ENCODE results near the gene CLUH. TPM values are rescaled to one million over a fixed set of nuclear protein-coding genes. Genes with fewer than 3 reads are reported as not detected.

Gene CLUH
- total RNA-seq, 1 donor from 2014 or later, result 39.1 TPM

DNA sequence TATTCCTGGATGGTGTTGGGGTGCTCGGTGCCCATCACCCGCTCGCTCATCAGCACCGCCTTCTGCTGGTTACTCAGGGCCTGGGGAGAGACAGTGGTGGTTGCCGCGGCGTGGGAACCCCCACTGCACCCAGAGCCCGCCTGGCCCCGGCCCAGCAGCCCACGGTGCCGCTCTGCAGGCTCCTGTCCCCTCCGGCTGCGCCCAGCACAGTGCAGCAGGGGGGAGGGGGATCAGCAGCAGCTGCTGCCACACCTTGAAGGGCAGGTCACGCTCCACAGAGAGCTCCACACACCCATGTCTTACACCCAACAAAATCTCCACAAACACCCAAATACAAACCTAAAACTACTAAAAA, 18.8 kb downstream of the CLUH start:
- Mint-ChIP-seq H3K4me3 (ENCODE audit: unreplicated experiment) (no peak overlapping the region), H3K36me3 (ENCODE audit: unreplicated experiment) (no peaks in the 10 kb centered on the region), H3K27ac (ENCODE audit: unreplicated experiment) (no peak overlapping the region), H3K4me1 (ENCODE audit: low read depth, unreplicated experiment) (peaks cover 14% of the 10 kb centered on the region), H3K9me3 (ENCODE audit: unreplicated experiment) (peaks cover 24% of the 10 kb centered on the region), H3K27me3 (ENCODE audit: unreplicated experiment) (peaks cover 14% of the 10 kb centered on the region)
- TF ChIP-seq, protein P1, sequence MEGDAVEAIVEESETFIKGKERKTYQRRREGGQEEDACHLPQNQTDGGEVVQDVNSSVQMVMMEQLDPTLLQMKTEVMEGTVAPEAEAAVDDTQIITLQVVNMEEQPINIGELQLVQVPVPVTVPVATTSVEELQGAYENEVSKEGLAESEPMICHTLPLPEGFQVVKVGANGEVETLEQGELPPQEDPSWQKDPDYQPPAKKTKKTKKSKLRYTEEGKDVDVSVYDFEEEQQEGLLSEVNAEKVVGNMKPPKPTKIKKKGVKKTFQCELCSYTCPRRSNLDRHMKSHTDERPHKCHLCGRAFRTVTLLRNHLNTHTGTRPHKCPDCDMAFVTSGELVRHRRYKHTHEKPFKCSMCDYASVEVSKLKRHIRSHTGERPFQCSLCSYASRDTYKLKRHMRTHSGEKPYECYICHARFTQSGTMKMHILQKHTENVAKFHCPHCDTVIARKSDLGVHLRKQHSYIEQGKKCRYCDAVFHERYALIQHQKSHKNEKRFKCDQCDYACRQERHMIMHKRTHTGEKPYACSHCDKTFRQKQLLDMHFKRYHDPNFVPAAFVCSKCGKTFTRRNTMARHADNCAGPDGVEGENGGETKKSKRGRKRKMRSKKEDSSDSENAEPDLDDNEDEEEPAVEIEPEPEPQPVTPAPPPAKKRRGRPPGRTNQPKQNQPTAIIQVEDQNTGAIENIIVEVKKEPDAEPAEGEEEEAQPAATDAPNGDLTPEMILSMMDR (IDR thresholded peaks at IDR 0.05; ENCODE audit: partially characterized antibody, unreplicated experiment), result no peak
- DNase-seq, result no peak

DNA sequence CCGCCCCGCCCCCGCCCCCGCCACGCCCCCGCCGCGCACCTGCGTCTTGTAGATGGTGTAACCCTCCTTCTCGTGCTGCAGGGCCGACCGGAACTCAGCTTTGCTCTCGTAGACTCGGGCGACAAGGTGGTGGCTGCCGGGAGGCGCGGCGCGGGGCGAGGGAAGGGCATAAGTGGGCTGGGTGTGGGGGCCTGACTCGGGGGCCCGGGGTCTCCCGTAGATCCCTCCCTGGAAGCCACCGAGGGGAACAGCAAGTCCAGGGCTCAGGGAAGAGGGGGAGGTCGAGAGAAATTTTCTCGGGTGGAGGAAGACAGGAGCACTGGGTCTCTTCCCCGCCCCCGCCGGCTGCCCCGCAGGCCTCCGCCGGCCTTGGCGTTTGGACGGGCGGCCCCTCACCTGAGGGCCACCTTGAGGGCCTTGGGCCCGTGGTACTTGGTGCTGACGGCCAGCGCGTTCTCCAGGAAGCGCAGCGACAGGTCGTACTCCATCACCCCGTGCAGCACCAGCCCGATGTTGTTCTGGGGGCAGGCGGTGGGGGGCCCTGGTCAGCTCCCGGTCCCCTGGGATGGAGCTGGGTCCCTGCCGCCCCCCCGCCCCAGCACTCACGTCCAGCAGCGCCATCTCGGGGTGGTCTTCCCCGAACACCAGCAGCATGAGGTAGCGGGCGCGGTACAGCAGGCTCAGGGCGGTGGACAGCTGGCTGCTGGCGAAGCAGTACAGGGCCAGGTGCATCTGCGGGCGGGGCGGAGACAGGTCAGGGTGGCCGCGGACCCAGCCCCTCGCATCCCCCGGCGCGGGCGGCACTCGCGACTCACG, 19.4 kb downstream of the CLUH start:
- peaks cover 24% of the 10 kb centered on the region for H3K9me3 Mint-ChIP-seq (ENCODE audit: unreplicated experiment)
- peaks cover 17% of the 10 kb centered on the region for H3K27me3 Mint-ChIP-seq (ENCODE audit: unreplicated experiment)
- TF ChIP-seq, protein P1 (IDR thresholded peaks at IDR 0.05; ENCODE audit: partially characterized antibody, unreplicated experiment), result no peak
- no peak for DNase-seq
- no peak overlapping the region for H3K27ac Mint-ChIP-seq (ENCODE audit: unreplicated experiment)
- no peak overlapping the region for H3K4me3 Mint-ChIP-seq (ENCODE audit: unreplicated experiment)
- H3K36me3 Mint-ChIP-seq (ENCODE audit: unreplicated experiment), result no peaks in the 10 kb centered on the region
- H3K4me1 Mint-ChIP-seq (ENCODE audit: low read depth, unreplicated experiment), result peaks cover 17% of the 10 kb centered on the region

DNA sequence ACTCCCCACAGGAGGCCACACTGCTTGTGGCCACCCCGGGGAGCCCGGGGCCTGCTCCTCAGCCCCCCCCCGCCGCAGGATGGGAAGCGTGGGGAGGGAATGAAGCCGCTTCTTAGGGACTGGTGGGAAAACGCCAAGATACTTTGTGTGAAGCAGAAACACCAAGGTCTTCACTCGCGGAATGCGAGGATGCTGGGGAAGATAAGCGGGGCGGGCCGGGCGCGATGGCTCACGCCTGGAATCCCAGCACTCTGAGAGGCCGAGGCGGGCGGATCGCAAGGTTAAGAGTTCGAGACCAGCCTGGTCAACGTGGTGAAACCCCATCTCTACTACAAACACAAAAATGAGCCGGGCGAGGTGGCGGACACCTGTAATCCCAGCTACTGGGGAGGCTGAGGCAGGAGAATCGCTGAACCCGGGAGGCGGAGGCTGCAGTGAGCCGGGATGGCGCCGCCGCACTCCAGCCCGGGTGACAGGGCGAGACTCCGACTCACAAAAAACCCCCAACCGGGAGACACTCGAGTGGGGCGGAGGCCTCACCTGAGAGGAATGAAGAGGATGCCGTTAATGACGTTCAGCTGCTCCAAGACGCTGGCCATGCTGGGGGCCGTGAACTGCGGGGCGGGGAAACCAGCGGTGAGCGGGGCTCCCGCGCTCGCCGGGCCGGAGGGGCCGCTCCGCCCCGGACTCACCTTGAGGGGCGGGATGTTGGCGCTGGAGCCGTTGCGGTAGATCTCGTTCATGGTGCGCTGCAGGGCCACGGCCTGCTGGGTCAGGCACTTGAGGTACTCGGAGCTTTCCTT, 20.3 kb downstream of the CLUH start:
- TF ChIP-seq, protein P1 (IDR thresholded peaks at IDR 0.05; ENCODE audit: partially characterized antibody, unreplicated experiment), result no peak
- H3K9me3 Mint-ChIP-seq (ENCODE audit: unreplicated experiment), result peaks cover 21% of the 10 kb centered on the region
- H3K4me3 Mint-ChIP-seq (ENCODE audit: unreplicated experiment), result no peak overlapping the region
- H3K36me3 Mint-ChIP-seq (ENCODE audit: unreplicated experiment), result no peaks in the 10 kb centered on the region
- DNase-seq, result no peak
- H3K27me3 Mint-ChIP-seq (ENCODE audit: unreplicated experiment), result peaks cover 17% of the 10 kb centered on the region
- no peak overlapping the region for H3K27ac Mint-ChIP-seq (ENCODE audit: unreplicated experiment)
- peaks cover 17% of the 10 kb centered on the region for H3K4me1 Mint-ChIP-seq (ENCODE audit: low read depth, unreplicated experiment)

DNA sequence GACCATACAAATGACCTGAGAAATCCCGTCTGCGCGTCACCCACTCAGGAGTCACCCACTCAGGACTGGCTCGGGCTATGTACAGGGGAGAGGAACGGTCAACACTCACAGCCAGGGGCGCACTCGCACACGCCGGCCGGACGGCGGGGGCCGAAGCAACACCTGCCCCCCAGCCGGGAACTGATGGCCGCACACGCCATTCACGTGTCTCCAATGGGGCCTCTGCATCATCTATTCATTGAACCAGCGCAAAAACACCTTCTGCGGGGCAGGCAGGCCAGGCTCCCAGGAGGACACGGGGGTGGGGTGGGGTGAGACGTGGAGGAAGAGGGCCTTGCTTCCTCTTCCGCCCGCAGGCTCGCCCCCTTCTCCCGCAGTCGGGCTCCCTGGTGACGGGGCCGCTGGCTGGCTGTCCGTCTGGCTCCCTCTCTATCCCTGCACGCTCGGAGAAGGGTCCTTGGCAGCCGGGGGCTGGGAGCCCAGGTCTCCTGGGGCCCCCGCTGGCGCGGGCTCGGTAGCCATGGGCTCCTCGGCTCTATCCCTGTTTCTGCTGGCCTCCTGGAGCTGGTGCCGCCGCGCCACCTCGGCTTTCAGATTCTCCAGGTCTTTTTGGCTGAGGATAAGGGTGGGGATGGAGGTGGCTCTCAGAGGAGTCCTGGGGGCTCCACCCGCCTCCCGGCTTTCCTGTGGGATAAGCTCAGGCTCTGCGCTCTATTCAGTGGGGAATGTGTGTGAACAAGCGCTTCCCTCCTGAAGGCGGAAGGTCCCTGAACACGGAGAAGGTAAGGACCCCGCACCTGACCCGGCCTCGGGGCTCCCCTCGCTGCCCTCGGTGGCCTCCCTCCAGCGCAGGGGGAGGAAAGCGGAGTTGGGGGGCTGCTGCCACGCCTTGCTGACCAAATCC, 21.1 kb downstream of the CLUH start:
- TF ChIP-seq, protein P1 (IDR thresholded peaks at IDR 0.05; ENCODE audit: partially characterized antibody, unreplicated experiment), result no peak
- Mint-ChIP-seq H3K4me1 (ENCODE audit: low read depth, unreplicated experiment) (peaks cover 18% of the 10 kb centered on the region), H3K4me3 (ENCODE audit: unreplicated experiment) (no peak overlapping the region), H3K27ac (ENCODE audit: unreplicated experiment) (no peak overlapping the region), H3K9me3 (ENCODE audit: unreplicated experiment) (peaks cover 21% of the 10 kb centered on the region), H3K27me3 (ENCODE audit: unreplicated experiment) (peaks cover 18% of the 10 kb centered on the region), H3K36me3 (ENCODE audit: unreplicated experiment) (no peaks in the 10 kb centered on the region)
- DNase-seq, result no peak
